Hematopoietic multipotent progenitor cell treated with erythropoietin and hydrocortisone succinate and interleukin-3 and kit ligand, for 17 days (in vitro differentiated cells): ENCODE results near the gene RAB29.
A peak's percentile ranks its signal among the peaks of the same experiment; 100 is the strongest.
"Not testable (repeated sequence)": the region's sequence is repeated elsewhere in the genome, so short reads cannot be mapped to it uniquely, and the experiment has no call there.

ENCODE experiments used
- DNase-seq: peaks from one replicate; pipeline ENCODE4 v3.0.0-alpha.2; 2015; ENCODE audit warnings: low spot score

RAB29 gene

GRCh38 chr1:205775015-205775716 lies at the start of gene RAB29:
Gene RAB29 (minus strand): TSS chr1:205775482. CDS start chr1:205774956, 526 bp downstream.
- DNase-seq = peak; percentile 67

- DNase-seq = no peak
These were observed 48.9 kb upstream of the RAB29 start for GRCh38 chr1:205824180-205824579.

- DNase-seq = not testable (repeated sequence)
These were observed 48.0 kb upstream of the RAB29 start for GRCh38 chr1:205823260-205823659.

- DNase-seq = no peak
These were observed 47.1 kb upstream of the RAB29 start for GRCh38 chr1:205822397-205822796.

GRCh38 chr1:205817988-205818387 lies 42.7 kb upstream of the RAB29 start:
- DNase-seq = no peak

- no peak for DNase-seq
These were observed 42.1 kb upstream of the RAB29 start for GRCh38 chr1:205817364-205817763.

GRCh38 chr1:205813755-205814058 lies 38.4 kb upstream of the RAB29 start:
- no peak for DNase-seq

- DNase-seq = peak; percentile 93
These were observed 37.8 kb upstream of the RAB29 start, which contains the start of gene SLC41A1 for GRCh38 chr1:205812878-205813754. Gene SLC41A1 (minus strand): TSS chr1:205813198. CDS start chr1:205810441, 2,757 bp downstream.

- peak; percentile 30 for DNase-seq
These were observed 37.1 kb upstream of the RAB29 start for GRCh38 chr1:205812271-205812877.

GRCh38 chr1:205811660-205812059 lies 36.4 kb upstream of the RAB29 start:
- peak; percentile 39 for DNase-seq

- no peak for DNase-seq
These were observed 35.3 kb upstream of the RAB29 start for GRCh38 chr1:205810448-205811157.

GRCh38 chr1:205809942-205810345 lies 34.7 kb upstream of the RAB29 start:
- DNase-seq = no peak

- no peak for DNase-seq
These were observed 34.2 kb upstream of the RAB29 start for GRCh38 chr1:205809469-205809868.

- DNase-seq = no peak
These were observed 29.9 kb upstream of the RAB29 start for GRCh38 chr1:205805082-205805711.

GRCh38 chr1:205804605-205805004 lies 29.3 kb upstream of the RAB29 start:
- DNase-seq = no peak

GRCh38 chr1:205803986-205804385 lies 28.7 kb upstream of the RAB29 start:
- DNase-seq = no peak

GRCh38 chr1:205802060-205802459 lies 26.8 kb upstream of the RAB29 start:
- no peak for DNase-seq

- DNase-seq = no peak
These were observed 25.9 kb upstream of the RAB29 start for GRCh38 chr1:205800981-205801703.

- DNase-seq = no peak
These were observed 25.1 kb upstream of the RAB29 start for GRCh38 chr1:205800427-205800826.

GRCh38 chr1:205798577-205798976 lies 23.3 kb upstream of the RAB29 start:
- DNase-seq = no peak

- no peak for DNase-seq
These were observed 21.9 kb upstream of the RAB29 start for GRCh38 chr1:205797168-205797567.
